Uterus (tissue), 2 donors: ENCODE data around the gene CHRD.

Source experiments
- CTCF ChIP-seq, 4 experiments: fragments of 200-600 bp in 2 of 4; fragments of 450-650 bp in 2 of 4; sonication (generic) in 2 of 4; IDR thresholded peaks; one replicate each; pipeline ENCODE4 v1.5.1; 2016 to 2019; ENCODE audit warnings: antibody characterized with exemption in 4 of 4, mild to moderate bottlenecking in 2 of 4, moderate library complexity in 1 of 4
- POLR2A ChIP-seq, 2 donors: fragments of 450-650 bp; IDR thresholded peaks; one replicate each; pipeline ENCODE4 v1.6.1; 2016; ENCODE audit warnings: antibody characterized with exemption in 2 of 2, mild to moderate bottlenecking in 1 of 2, moderate library complexity in 1 of 2

DNA sequence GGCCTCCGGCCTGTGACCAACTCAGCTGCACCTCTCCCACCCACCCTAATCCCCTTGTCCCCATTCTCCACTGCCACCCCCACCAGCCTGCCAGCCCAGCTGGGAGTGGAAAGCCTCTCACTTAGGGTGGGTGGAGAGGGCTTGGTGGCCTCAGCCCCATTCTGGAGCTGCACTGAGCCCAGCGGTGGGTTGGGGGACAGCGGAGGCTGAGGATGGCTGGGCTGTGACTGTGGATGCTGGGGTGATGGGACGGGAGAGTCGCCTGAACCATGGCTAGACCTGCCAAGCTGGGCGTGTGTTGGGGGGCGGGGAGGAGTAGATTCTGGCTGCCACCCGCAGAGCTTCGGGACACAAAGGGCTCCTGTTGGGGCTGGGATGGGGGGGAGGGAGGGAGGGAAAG, 20.2 kb upstream of the CHRD start:
- TF ChIP-seq CTCF (IDR thresholded peaks at IDR 0.05) (no peak), POLR2A (IDR thresholded peaks at IDR 0.05) (no peak)
